GM21717 (cell line): ENCODE data around the gene ARSG.

Experiments used
- ATAC-seq: cut with Tn5 transposase; IDR thresholded peaks from one replicate; pipeline ENCODE4 v1.9.1; 2021; ENCODE audit warnings: mild to moderate bottlenecking, moderate library complexity; ENCODE audit not compliant: unreplicated experiment

ARSG gene

DNA sequence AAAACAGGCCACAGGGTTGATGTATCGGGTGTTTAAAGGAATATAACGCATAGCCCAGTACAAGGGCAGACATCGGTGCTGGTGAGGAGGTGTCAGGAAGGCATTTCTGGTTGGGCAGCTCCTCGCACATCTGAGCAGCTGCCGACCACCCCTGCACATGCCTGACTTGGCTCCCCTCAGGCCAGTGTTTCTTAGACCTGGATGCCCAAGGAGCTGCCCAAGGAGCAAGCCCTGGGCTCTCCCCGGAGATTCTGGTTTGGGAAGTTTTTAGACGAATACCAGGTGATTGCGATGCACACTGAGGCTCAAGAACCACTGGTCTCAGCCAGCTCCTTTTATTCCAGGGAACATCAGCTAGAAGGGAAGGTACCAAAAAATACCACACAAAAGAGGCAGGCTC, 154.4 kb downstream of the ARSG start:
- ATAC-seq, result no peak

DNA sequence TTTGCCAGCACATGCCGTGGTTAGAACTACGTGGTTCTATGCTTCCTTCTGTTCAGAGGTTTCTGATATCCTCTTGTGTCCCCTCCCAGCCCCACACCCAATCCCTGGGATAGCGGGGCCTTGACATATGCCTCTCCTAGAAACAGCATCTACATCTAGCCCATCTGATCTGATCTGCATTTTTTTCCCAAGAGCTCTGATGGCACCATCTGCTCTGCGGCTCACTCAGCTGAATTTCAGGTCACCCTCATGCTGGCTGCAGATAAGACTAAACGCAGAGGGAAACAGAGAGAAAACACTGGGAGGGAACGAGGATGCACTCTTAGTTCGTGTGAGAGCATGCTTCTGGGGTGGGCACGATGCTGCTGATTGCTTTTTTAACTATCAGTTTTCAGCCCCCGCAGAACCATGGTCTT, 155.3 kb downstream of the ARSG start:
- ATAC-seq, result no peak

DNA sequence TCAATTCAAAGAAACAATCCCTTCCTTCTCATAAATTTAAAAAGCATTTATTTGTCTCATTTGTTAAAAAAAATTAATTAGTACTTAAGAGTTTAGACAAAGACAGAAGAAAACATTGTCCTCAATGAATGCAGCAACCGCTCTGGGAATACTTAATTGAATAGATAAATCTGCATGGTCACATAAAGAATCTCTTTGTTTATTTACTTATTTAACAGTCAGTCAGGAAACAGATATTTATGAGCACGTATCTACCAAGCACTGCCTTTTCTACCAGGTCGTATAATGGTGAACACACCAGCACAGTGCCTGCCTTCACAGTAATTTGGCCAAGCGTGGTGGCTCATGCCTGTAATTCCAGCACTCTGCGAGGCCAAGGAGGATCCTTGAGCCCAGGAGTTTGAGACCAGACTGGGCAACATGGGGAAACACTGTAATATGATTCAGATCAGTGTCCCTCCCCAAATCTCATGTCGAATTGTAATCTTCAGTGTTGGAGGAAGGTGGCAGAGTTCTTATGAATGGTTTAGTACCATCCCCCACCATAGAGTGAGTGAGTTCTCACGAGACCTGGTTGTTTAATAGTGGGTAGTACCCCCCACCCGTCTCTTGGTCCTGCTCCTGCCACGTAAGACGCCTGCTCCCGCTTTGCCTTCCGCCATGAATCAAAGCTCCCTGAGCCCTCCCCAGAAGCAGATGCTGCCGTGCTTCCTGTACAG, 157.9 kb downstream of the ARSG start:
- ATAC-seq, result no peak

DNA sequence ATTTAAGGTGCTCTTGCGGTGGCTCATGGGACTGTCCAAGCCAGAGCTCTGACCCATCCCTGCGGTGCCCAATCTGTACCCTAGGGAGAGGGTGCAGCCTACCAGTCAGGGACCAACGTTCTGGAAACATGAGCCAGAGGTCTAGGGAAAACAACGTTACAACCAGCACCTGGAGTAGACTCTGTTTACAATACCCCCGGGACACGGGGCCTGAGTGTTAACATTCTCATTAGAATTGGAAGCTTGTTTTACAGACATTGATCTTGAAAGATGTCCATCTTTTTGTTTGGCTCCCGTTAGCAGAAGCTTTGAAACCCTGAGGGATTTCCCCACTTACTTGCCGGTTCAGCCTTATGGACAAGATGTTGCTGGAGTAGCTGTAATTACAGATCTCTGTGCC, 159.1 kb downstream of the ARSG start:
- ATAC-seq, result no peak

DNA sequence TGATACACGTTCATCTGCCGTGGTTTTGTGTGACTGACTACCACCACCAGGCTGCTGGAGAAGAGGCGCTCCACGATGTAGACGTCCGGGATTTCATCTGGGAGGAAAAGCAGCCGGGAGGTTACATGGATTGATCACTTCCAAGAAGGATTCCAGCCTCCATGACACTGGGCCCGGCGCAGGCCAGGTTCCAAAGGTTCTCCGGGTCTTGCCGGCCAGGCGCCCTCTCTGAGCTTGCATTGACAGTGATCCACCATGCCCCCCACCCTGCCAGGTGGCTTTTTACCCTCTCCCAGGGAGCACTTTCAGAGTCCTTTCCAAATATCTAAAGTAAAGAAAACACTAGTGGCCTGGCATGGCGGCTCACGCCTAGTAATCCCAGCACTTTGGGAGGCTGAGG, 159.5 kb downstream of the ARSG start:
- no peak for ATAC-seq

DNA sequence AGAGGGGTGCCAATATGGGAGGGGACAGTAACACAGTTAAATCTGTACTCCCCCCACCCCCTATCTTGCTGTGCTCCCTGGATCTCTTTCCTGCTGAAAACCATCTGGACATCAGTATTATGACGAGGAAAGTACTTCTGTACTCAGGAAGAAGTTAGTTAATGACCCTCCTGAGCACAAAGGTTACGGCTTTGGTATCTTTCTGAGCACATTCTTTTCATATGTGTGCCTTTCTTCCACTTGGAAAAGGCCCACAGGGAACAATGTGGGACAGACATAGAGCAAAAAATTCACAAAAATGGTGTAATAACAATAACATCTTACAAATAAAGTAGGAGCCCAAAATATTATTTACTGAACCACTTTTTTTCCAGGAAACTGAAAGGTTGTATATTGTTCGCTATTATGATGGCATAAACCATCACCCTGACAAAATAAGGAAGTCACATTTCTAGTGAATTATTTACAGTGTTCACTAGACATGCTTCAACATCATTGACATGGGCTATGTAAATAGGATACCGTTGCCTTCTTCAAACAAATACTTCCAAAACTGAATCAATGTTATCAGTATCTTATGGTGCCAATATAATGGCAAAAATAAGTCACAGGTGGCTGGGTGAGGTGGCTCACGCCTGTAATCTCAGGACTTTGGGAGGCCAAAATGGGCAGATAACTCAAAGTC, 160.5 kb downstream of the ARSG start:
- ATAC-seq, result no peak

DNA sequence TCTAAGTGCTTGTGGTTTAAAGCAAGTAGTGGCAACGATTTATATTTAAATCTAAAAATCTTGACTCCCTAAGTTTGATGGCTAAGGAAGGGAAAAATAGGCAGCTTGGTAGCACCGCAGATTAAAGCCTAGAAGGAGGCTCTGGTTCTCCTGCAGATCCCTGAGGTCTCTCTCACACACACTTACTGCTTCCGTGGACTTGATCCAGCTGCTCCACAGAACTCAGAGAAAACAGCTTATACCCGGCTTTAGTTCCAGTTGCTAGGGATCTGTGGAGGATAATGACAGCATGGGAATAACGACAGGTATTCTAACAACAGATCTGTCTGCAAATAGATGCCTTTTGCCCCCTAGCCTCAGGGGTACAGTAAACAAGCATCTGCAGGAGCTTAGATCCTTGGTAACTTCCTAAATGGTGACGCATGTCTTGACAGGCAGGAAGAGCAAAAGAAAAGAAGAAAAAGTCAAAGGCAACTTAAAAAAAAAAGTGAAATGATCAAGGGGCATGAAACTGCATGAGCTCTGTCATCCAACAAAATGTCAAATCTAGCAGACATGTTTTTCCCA, 161.5 kb downstream of the ARSG start:
- ATAC-seq, result no peak

DNA sequence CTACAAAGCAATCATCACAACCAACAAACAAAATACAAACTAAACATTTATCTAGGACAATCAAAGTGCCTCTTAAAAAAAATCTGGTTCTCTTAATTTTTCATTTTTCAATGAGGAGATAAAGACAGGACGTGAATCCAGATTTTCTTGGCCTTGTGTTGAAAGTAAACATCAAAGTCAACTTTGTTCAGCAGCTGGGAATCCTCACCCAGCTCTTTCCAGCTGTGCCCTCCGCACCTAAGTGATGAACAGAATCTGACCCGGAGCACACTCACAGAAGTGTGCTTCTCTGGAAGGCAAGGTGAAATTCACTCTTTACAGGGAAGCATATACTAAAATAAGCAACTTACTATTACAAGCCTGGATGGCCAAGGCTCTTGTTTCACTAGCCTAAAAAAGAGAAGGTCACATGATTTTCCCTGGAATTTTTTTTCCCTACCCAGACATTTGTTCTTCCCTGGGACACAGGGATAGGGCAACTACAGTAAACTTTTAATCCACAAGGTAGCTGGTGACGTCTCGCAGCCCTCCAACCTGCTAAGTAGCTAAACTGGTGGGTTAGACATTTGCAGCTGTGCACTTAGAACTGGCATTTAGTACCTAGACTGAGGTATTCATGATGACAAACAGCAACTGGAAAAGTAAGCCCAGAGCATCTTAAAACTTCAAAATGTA, 162.8 kb downstream of the ARSG start:
- no peak for ATAC-seq

DNA sequence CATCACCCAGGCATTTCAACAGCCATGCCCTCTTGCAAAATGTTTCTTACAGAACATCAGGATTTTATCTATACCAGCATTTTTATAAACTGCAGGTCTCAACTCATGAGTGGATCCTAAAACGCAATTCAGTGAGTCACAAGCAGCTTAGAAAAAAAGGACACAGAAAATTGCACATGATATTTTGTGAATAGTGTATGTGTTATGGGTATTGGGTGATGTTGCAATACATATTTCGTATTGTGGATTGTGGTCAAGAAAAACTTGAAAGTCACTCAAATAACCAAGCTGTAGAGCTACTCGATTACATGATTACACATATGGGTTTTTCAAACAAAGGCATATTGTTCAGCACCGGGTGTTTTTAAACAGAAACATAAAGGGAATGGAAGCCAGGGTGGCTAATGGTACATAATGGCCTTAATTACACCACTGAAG, 164.6 kb downstream of the ARSG start:
- ATAC-seq, result no peak

DNA sequence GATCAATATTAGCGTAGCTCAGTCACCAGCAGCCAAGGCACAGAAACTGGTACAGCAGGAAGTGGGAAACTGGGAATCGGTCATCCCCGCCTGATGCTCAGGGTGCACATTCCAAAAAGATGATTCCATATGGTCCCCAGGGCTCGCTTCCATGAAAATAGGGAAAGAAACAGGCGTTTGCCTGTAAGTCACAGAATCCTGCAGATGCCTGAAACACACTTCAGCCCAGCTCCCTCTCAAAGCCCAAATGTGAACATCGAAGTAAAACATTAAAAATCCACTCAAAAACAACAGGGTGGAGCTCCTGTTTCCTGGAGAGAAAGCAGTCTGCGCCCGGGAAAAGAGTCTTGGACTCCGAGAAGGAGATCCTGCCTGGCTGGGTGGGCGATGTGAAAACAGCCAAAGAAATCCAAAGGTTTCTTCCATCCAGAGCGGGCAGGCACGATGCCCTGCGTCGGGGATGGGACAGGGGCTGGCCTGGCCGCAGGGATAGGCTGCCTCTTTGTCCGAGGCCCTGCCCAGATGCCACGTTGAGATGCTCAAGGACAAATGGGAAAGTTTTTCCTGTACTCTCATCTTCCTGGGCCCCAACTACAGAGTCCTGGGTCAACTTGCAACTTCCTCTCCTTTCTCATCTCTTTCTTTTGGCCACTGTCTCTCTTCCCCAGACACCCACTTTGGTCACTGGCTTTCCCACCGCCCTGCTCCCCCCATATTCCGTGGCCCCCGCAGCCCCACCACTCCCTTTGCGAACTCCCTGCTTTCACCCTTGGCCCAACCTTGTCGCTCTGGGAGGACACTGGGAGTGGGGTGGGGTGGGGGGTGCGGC, 165.3 kb downstream of the ARSG start:
- no peak for ATAC-seq

DNA sequence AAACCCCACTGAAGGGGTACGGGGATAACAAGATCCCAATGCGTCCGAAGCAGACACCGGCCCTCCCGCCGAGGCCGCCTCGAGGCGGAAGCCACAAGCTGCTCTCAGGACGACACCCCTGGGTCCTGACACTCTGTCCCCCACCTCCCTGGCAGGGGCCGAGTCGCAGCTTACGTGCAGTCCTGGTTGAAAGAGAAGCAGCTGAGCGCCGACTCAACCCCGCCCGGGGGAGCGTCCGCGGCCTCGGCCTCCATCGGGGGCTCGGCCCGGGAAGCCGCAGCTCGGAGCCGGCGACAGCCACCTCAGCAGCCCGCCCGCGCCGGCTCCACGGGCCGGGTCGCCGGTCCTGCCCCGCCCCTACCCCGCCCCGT, 165.9 kb downstream of the ARSG start, which contains the start of gene WIPI1:
Gene WIPI1 (minus strand): TSS at position 329 of the 371 bp plus-strand sequence. CDS start 75 bp downstream, at position 254.
- ATAC-seq, result peak; percentile 26

DNA sequence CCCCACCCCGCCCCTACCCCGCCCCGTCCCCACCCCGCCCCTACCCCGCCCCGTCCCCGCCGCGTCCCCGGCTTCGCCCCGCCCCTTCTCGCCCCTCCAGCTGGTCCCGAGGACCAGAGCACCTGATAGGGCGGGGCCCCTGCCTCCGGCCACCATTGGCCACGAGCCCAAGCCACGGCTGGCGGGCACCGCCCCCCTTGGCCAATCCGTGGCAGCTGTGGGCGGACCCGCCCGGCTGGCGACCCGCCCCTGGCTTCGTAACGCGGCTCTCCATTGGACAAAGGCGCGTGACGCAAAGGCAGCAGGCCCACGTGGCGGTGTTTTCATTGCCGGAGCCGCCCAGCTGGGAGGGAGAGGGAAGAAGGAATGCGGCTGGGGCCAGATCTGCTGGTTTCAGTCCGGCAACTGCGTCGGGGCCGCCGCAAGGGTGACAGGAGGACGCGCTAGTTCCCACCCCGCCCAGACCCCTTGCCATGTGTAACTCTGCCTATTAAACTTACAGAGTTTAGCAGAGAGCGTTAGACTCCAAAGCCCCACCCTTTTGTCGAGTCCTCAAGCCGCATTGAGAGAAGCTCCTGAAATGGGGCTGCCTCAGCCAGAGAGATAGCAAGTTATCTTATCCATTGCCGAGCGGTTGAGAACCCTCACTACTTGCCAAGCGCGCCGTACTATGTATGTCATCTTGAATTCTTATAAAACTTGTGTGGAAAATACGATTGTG, 166.4 kb downstream of the ARSG start:
- ATAC-seq, result peak; percentile 66

DNA sequence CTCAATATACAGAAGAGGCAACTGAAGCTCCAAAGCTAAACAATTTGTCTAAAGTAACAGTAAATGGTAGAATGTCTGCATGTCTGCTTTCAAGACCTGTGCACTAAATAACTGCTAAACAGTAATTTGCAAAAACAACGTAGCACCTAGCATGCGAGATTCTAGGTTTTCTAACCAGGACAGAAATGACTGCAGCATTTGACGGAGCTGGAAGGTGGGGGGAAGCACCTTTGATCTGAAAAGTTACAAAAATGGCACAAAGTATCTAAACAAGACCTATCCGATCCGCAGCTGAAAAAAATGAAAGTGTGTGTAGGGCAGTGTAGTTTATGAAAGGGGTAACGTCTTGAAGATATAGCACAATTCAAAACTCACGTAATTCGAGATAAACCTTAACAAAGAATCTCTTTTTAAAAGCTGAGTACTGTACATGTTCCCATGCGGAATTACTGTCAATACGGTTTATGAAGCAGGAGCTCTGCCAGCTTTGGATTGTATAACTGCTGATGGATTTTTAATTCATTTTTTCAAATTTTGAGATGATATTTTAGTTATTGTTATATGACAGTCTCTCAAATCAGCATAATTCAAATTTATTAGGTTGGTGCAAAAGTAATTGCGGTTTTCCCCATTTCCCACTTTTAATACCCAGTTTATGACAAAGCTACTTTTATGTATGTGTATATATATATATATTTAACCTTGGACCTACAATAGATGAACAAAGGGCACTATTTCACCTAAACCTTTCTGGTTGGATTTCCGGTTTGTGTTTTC, 167.2 kb downstream of the ARSG start:
- ATAC-seq, result no peak

DNA sequence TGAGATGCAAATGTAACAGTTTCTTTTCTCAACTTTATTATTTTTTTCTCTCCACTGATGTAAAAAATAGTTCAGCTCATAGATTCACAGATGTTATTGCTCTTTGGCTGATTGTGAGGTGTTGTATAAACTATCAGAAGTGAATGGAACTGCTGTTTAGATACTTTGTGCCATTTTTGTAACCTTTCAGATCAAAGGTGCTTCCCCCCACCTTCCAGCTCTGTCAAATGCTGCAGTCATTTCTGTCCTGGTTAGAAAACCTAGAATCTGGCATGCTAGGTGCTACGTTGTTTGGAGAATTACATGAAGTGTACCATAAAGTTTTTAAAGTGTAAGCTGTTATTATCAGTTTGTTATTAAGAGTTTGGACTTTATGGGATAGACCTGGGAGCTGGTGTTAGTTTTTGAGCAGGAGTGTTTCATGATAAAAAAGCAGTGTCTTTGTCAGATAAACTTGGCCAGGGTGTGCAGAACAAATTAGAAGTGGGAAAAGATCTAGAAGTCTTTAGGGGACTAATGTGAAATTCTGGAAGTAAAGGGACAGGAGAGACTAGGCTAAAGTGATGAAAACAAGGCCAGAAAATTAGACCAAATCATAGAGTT, 167.8 kb downstream of the ARSG start:
- ATAC-seq, result peak; percentile 24

DNA sequence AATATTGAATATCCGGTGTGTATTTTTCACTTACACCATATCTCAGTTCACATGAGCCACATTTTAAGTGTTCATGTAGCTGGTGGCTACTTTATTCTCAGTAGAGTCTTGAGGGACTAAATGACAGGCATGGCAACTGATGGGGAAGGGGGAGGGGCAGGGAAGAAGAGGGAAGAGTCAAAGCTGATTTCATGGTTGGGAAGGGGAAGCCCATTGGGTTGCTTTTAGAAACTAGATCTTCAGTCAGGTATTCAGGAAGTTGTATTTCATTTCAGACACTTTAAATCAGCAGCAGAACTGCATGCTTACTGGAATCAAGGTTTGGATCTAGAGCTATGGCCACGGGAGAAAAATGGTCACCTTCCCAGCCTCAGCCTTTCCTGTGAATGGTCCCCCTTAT, 168.9 kb downstream of the ARSG start:
- ATAC-seq, result no peak

DNA sequence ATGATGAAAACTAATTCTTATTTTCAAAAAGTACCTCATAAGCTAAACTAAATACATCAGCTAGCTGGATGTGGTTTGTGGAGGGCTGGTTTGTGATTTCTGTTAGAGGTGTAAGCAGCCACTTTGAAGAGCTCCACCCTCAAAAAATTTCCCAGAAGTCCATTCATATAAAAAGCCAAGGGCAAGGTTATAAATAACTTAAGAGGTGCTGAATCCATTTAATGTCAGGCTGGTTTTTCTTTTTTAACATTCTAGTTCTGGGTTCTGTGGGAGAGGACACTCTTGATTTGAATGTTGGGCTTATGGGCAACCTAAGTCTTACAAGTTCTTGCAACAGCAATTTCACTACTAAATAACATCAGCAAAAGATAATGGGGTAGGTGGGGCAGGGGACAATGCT, 169.4 kb downstream of the ARSG start:
- no peak for ATAC-seq

DNA sequence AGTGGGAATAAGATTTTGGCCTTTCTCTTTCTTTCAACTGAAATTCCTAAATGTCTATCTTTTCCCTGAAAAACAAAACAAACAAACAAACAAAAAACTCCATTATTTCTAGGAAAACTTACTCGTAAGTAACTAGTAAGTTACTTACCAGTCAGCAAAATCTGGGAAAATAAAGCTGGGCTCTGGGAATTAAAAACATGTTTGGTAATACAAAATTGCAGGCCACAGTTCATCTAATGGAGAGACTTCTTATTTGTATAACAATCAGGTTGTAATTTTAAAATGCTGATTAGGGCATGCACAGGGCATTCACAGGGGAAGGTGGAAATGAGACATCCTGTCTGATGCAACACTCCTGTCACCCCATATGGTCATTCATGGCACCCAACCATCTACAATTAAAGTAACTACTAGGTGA, 169.8 kb downstream of the ARSG start:
- ATAC-seq, result no peak

DNA sequence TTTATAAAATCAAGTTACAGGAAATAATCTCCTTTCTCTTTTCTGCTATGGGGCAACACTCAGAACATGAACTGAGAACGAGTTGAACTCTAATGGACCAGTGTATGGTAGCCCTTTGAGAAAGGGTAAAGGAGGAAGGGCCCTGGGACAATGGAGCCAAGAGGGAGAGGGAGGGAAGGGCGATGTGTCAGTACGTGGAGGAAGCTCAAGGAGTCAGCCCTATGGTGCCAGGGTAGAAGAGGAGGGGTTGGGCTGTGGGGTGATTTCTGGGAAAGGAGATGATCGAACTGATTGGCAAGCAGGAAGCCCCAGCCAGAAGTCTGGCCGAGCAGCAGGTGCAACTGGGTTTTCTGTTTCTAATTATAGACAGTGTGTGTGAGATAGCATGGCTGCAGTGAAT, 170.3 kb downstream of the ARSG start:
- ATAC-seq, result no peak
